ENCODE results near the gene TAF1B. TPM values are rescaled to one million over a fixed set of nuclear protein-coding genes. Genes with fewer than 3 reads are reported as not detected.

The TAF1B gene
- total RNA-seq, 4 donors from 2014 or later, result 0.80 to 18.9 (median 4.4) TPM; not detected in 1

GRCh38 chr2:9971105-9971818, 128.0 kb downstream of the TAF1B start:
- Histone ChIP-seq H3K27ac (no peak overlapping the region), H3K9me3 (no peaks in the 10 kb centered on the region), H3K4me3 (no peak overlapping the region), H3K4me1 (peaks cover 0 to 17% (median 10%) of the 10 kb centered on the region in 4 donors), H3K27me3 (no peaks in the 10 kb centered on the region), H3K36me3 (no peaks in the 10 kb centered on the region)
- in situ Hi-C loops (cut with MboI; ENCODE audit: low pct_ligation_motif_present in 1 of 4, low pct_unique_long_range_greater_than_20kb in 1 of 4, low sequenced_read_pairs in 3 of 4), result no loop called here
- TF ChIP-seq POLR2AphosphoS5 (IDR thresholded peaks at IDR 0.05) (no peak), CTCF (IDR thresholded peaks at IDR 0.05) (no peak), EP300 (IDR thresholded peaks at IDR 0.05; ENCODE audit: low read depth) (no peak), POLR2A (IDR thresholded peaks at IDR 0.05) (no peak)
- intact Hi-C loops (cut with DNase I; ENCODE audit: low total_unique reads), result no loop called here
- DNase-seq, result no peak
- WGBS, 2 donors (ENCODE audit: low coverage in 1 of 2), result 74 to 81% methylated on average over 9 of the region's 9 CpGs

GRCh38 chr2:9971890-9972289, 128.6 kb downstream of the TAF1B start:
- 95 to 98% methylated on average over 6 of the region's 6 CpGs for WGBS, 2 donors (ENCODE audit: low coverage in 1 of 2)
- Histone ChIP-seq H3K27me3 (no peaks in the 10 kb centered on the region), H3K4me3 (no peak overlapping the region), H3K9me3 (no peaks in the 10 kb centered on the region), H3K4me1 (peaks cover 0 to 20% (median 12%) of the 10 kb centered on the region in 4 donors), H3K27ac (no peak overlapping the region), H3K36me3 (no peaks in the 10 kb centered on the region)
- DNase-seq, result no peak
- in situ Hi-C loops (cut with MboI; ENCODE audit: low pct_ligation_motif_present in 1 of 4, low pct_unique_long_range_greater_than_20kb in 1 of 4, low sequenced_read_pairs in 3 of 4) (no loop called here), intact Hi-C loops (cut with DNase I; ENCODE audit: low total_unique reads) (no loop called here)
- no peak for TF ChIP-seq EP300 (IDR thresholded peaks at IDR 0.05; ENCODE audit: low read depth)
- no peak for TF ChIP-seq CTCF (IDR thresholded peaks at IDR 0.05)
- TF ChIP-seq POLR2A (IDR thresholded peaks at IDR 0.05), result no peak
- no peak for TF ChIP-seq POLR2AphosphoS5 (IDR thresholded peaks at IDR 0.05)

GRCh38 chr2:9972621-9973479, 129.6 kb downstream of the TAF1B start:
- H3K4me1 ChIP-seq, result peaks cover 0 to 20% (median 12%) of the 10 kb centered on the region in 4 donors

More at GRCh38 chr2:9972621-9973479, 129.6 kb downstream of the TAF1B start:
- 63 to 75% methylated on average over 5 to 13 of the region's 13 CpGs for WGBS, 2 donors (ENCODE audit: low coverage in 1 of 2)
- no peak for DNase-seq
- intact Hi-C loops (cut with DNase I; ENCODE audit: low total_unique reads) (no loop called here), in situ Hi-C loops (cut with MboI; ENCODE audit: low pct_ligation_motif_present in 1 of 4, low pct_unique_long_range_greater_than_20kb in 1 of 4, low sequenced_read_pairs in 3 of 4) (no loop called here)
- TF ChIP-seq EP300 (IDR thresholded peaks at IDR 0.05; ENCODE audit: low read depth) (no peak), CTCF (IDR thresholded peaks at IDR 0.05) (no peak), POLR2AphosphoS5 (IDR thresholded peaks at IDR 0.05) (no peak), POLR2A (IDR thresholded peaks at IDR 0.05) (no peak)
- Histone ChIP-seq H3K27ac (no peak overlapping the region), H3K36me3 (no peaks in the 10 kb centered on the region), H3K4me3 (no peak overlapping the region), H3K9me3 (no peaks in the 10 kb centered on the region), H3K27me3 (no peaks in the 10 kb centered on the region)

Measured in transverse colon (tissue), 4 donors.